Erythroblast (primary cell): Measurements from ENCODE around the gene FBXW4.

Experiments
- GATA1 ChIP-seq: IDR thresholded peaks from 2 replicates; pipeline ENCODE4 v1.6.1; 2011; ENCODE audit warnings: low read depth, mild to moderate bottlenecking, control low read depth, low read length, moderate library complexity
- POLR2A ChIP-seq: IDR thresholded peaks from 2 replicates; pipeline ENCODE4 v1.6.1; 2011; ENCODE audit warnings: mild to moderate bottlenecking, low read length

- TF ChIP-seq POLR2A (no peak), GATA1 (no peak)
These were observed 15.8 kb upstream of the FBXW4 start for GRCh38 chr10:101710793-101711192.
